Peyer's patch (tissue), 4 donors: ENCODE data around the gene GOLGA8B.
"Not testable (repeated sequence)": the region's sequence is repeated elsewhere in the genome, so short reads cannot be mapped to it uniquely, and the experiment has no call there.

Experiments used
- POLR2A ChIP-seq, 2 donors: fragments of 450-650 bp; IDR thresholded peaks; one replicate each; pipeline ENCODE4 v1.5.1; 2017; ENCODE audit warnings: antibody characterized with exemption in 2 of 2, mild to moderate bottlenecking in 2 of 2, moderate library complexity in 2 of 2
- TF ChIP-seq, protein P1 (sequence below), 6 experiments: fragments of 450-650 bp in 4 of 6; fragments of 200-600 bp in 2 of 6; sonication (generic) in 1 of 6; IDR thresholded peaks; one replicate each; pipeline ENCODE4 v1.5.1; 2017 to 2019; ENCODE audit warnings: antibody characterized with exemption in 6 of 6, mild to moderate bottlenecking in 3 of 6, moderate library complexity in 1 of 6

DNA sequence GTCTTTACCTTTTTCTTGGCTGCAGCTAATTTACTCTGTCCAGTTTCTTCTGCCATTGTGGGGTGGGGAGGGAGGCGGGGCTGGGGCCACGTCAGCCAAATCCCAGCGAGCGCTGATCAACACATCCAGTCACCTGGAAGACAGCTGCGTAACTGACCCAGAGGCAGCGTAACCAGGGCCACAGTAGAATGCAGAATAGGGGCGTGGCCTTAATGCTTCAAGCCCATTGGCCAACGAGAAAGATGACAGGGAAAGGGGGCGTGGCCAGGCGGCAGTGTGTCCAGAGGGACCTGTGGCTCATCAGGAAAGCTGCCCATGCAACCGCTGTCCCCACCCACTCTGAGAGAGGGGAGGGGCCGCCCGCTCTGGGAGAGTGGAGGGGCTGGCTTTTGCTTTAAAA lies 47.6 kb downstream of the GOLGA8B start:
- TF ChIP-seq, protein P1, sequence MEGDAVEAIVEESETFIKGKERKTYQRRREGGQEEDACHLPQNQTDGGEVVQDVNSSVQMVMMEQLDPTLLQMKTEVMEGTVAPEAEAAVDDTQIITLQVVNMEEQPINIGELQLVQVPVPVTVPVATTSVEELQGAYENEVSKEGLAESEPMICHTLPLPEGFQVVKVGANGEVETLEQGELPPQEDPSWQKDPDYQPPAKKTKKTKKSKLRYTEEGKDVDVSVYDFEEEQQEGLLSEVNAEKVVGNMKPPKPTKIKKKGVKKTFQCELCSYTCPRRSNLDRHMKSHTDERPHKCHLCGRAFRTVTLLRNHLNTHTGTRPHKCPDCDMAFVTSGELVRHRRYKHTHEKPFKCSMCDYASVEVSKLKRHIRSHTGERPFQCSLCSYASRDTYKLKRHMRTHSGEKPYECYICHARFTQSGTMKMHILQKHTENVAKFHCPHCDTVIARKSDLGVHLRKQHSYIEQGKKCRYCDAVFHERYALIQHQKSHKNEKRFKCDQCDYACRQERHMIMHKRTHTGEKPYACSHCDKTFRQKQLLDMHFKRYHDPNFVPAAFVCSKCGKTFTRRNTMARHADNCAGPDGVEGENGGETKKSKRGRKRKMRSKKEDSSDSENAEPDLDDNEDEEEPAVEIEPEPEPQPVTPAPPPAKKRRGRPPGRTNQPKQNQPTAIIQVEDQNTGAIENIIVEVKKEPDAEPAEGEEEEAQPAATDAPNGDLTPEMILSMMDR (IDR thresholded peaks at IDR 0.05): not testable (repeated sequence)
- TF ChIP-seq POLR2A (IDR thresholded peaks at IDR 0.05): not testable (repeated sequence)
